ENCODE data around the gene CABCOCO1. TPM values are rescaled to one million over a fixed set of nuclear protein-coding genes. Genes with fewer than 3 reads are reported as not detected.
A peak's percentile ranks its signal among the peaks of the same experiment; 100 is the strongest.

Gene CABCOCO1
- total and polyA plus RNA-seq, 9 of the 15 experiments (the other 6 are each of a cell fraction or from before 2014, with no cell fraction given): 0.04 TPM; not detected in 8

DNA sequence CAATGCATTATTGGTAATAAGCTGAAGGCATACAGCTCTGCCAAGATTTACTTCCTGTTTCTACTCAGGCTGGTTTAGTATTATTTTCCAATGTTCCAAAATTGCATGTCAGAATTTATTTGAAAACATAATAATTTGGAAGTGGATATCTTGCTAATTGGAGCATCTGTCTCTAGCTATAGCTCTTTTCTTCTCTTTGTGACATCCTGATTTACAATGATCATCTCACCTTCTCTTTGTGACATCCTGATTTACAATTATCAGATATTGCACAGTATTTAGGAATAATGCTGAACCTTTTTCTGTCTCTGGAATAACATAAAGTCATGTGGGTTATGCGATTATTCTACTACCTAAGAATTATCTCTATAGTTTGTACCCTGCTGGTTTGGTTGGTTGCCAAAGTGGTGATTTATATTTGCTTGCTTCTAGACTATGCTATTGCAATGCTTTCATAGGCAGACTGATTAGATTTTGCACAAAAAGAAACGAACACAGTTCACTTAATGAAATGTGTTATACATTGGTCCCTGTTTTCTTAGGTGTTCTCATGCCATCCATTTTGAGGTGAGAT lies 44.3 kb upstream of the CABCOCO1 start:
- H3K9ac ChIP-seq (ENCODE audit: insufficient read depth in 1 of 2, low read depth in 2 of 2, low read length in 2 of 2): no peak overlapping the region
- POLR2A ChIA-PET: interaction anchor here (1.0 kb wide), 1 partner anchor 14 kb away, joined by 3 read pairs; no protein-coding TSS in a partner anchor
- no peak overlapping the region for H3K4me2 ChIP-seq (ENCODE audit: insufficient read depth, low read length)
- no peak overlapping the region for H3K27ac ChIP-seq (ENCODE audit: extremely low read depth, low read depth, low read length)
- DNase-seq (ENCODE audit: extremely low read depth in 1 of 4, low spot score in 3 of 4) (no peak), ATAC-seq (no peak), FAIRE-seq (peak; percentile 52)
- intact Hi-C loops (cut with micrococcal nuclease): no loop called here
- no peaks in the 10 kb centered on the region for H3K4me1 ChIP-seq (replicated peaks in 1 of 2; ENCODE audit: control insufficient read depth in 2 of 2, insufficient read depth in 2 of 2, low read length in 2 of 2)
- H3K36me3 ChIP-seq (ENCODE audit: control insufficient read depth, insufficient read depth, low read length): no peaks in the 10 kb centered on the region
- no TSS peak for BruUV-seq (replicated peaks)
- H3K4me3 ChIP-seq: no peak overlapping the region
- no peaks in the 10 kb centered on the region for H3K9me1 ChIP-seq (ENCODE audit: control insufficient read depth, insufficient read depth, low read length)
- CTCF ChIA-PET (ENCODE audit: low intra/inter-chr PET ratio): interaction anchor here (0.6 kb wide), 1 partner anchor 1492 kb away, joined by 4 read pairs; no protein-coding TSS in a partner anchor
- H4K20me1 ChIP-seq (replicated peaks; ENCODE audit: control insufficient read depth, insufficient read depth, low read length): no peaks in the 10 kb centered on the region
- H2AFZ ChIP-seq (ENCODE audit: low read depth, low read length): no peak overlapping the region
- 2% methylated on average over 2 of the region's 2 CpGs for whole genome bisulfite sequencing (ENCODE audit: insufficient coverage, low coverage, missing lambda C conversion rate)
- in situ Hi-C loops (cut with MboI): no loop called here
- H3K79me2 ChIP-seq (ENCODE audit: control insufficient read depth, insufficient read depth, low read length): no peaks in the 10 kb centered on the region
- TF ChIP-seq KLF13 (tag; IDR thresholded peaks at IDR 0.05; ENCODE audit: borderline replicate concordance, low read depth): no peak
- no peak for TF ChIP-seq ZNF644 (tag; IDR thresholded peaks at IDR 0.05; ENCODE audit: low read depth)
- TF ChIP-seq, protein P1, sequence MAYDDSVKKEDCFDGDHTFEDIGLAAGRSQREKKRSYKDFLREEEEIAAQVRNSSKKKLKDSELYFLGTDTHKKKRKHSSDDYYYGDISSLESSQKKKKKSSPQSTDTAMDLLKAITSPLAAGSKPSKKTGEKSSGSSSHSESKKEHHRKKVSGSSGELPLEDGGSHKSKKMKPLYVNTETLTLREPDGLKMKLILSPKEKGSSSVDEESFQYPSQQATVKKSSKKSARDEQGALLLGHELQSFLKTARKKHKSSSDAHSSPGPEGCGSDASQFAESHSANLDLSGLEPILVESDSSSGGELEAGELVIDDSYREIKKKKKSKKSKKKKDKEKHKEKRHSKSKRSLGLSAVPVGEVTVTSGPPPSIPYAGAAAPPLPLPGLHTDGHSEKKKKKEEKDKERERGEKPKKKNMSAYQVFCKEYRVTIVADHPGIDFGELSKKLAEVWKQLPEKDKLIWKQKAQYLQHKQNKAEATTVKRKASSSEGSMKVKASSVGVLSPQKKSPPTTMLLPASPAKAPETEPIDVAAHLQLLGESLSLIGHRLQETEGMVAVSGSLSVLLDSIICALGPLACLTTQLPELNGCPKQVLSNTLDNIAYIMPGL (CRISPR knock-in tag; IDR thresholded peaks at IDR 0.05): no peak
- no peak for TF ChIP-seq FOXA3 (CRISPR knock-in tag; conservative IDR thresholded peaks at IDR 0.05 in 1 of 2, IDR thresholded peaks at IDR 0.05 in 1 of 2)
- TF ChIP-seq TAF7 (tag; IDR thresholded peaks at IDR 0.05): no peak
- no peak for TF ChIP-seq RNF2 (IDR thresholded peaks at IDR 0.05)
- no peak for TF ChIP-seq FOXP1 (CRISPR knock-in tag; IDR thresholded peaks at IDR 0.05)
- no peak for TF ChIP-seq ARID2 (IDR thresholded peaks at IDR 0.05)
- H3K27me3 ChIP-seq (ENCODE audit: control insufficient read depth in 2 of 2, insufficient read depth in 2 of 2, low read length in 2 of 2): no peaks in the 10 kb centered on the region; a peak in 1 of 5 replicates
- H3K9me3 ChIP-seq (replicated peaks; ENCODE audit: control insufficient read depth, insufficient read depth, low read depth, low read length): no peaks in the 10 kb centered on the region

Data from K562 (cell line).